Fibroblast of villous mesenchyme (primary cell): Measurements from ENCODE around the gene PRICKLE4. TPM values are rescaled to one million over a fixed set of nuclear protein-coding genes. Genes with fewer than 3 reads are reported as not detected.

ENCODE experiments used
- DNase-seq: peaks from one replicate; pipeline ENCODE4 v3.0.0-alpha.2; 2010; ENCODE audit warnings: low read depth
- H3K4me3 ChIP-seq: 2 replicates; pipeline ENCODE4 v1.5.1; 2011; ENCODE audit warnings: low read depth, mild to moderate bottlenecking, low read length
- CTCF ChIP-seq: IDR thresholded peaks from 2 replicates; pipeline ENCODE4 v1.5.1; 2012; ENCODE audit warnings: low read depth, mild to moderate bottlenecking, low read length; ENCODE audit not compliant: insufficient read depth
- total RNA-seq: library from RNA; depleted of rRNA; stranded (reverse); fragments of >200 nt; gene quantifications from 2 replicates; pipeline ENCODE4 v1.2.3, GENCODE V29; 2012

Gene PRICKLE4
- total RNA-seq, 1 donor, result 0.86 TPM

- no peak overlapping the region for H3K4me3 ChIP-seq
- DNase-seq, result no peak
- TF ChIP-seq CTCF, result no peak
These were observed 40.0 kb upstream of the PRICKLE4 start for GRCh38 chr6:41740366-41741162.

GRCh38 chr6:41741625-41742490, 38.7 kb upstream of the PRICKLE4 start:
- DNase-seq, result no peak
- no peak overlapping the region for H3K4me3 ChIP-seq
- no peak for TF ChIP-seq CTCF

GRCh38 chr6:41743406-41744235, 37.0 kb upstream of the PRICKLE4 start:
- TF ChIP-seq CTCF, result no peak
- DNase-seq, result no peak
- no peak overlapping the region for H3K4me3 ChIP-seq

GRCh38 chr6:41744236-41744787, 36.3 kb upstream of the PRICKLE4 start:
- TF ChIP-seq CTCF, result no peak
- DNase-seq, result no peak
- no peak overlapping the region for H3K4me3 ChIP-seq

- no peak for TF ChIP-seq CTCF
- H3K4me3 ChIP-seq, result no peak overlapping the region
- DNase-seq, result no peak
These were observed 34.5 kb upstream of the PRICKLE4 start for GRCh38 chr6:41746107-41746506.
